ENCODE measurements around the gene CTIF. TPM values are rescaled to one million over a fixed set of nuclear protein-coding genes. Genes with fewer than 3 reads are reported as not detected.

CTIF gene
- total RNA-seq, 1 donor from 2014 or later: 51.5 TPM

- H3K27me3 Mint-ChIP-seq (ENCODE audit: unreplicated experiment): peaks cover 4% of the 10 kb centered on the region
- no peak overlapping the region for H3K27ac Mint-ChIP-seq (ENCODE audit: unreplicated experiment)
- H3K4me1 Mint-ChIP-seq (ENCODE audit: unreplicated experiment): peaks cover 19% of the 10 kb centered on the region
- H3K36me3 Mint-ChIP-seq (ENCODE audit: low read depth, unreplicated experiment): no peaks in the 10 kb centered on the region
- DNase-seq (ENCODE audit: low spot score): no peak
- no peak for TF ChIP-seq CTCF (IDR thresholded peaks at IDR 0.05; ENCODE audit: unreplicated experiment)
- no peaks in the 10 kb centered on the region for H3K9me3 Mint-ChIP-seq (ENCODE audit: unreplicated experiment)
- H3K4me3 Mint-ChIP-seq (ENCODE audit: unreplicated experiment): no peak overlapping the region
Measured at GRCh38 chr18:48892146-48892855, 353.5 kb downstream of the CTIF start.

- Mint-ChIP-seq H3K4me1 (ENCODE audit: unreplicated experiment) (peaks cover 12% of the 10 kb centered on the region), H3K36me3 (ENCODE audit: low read depth, unreplicated experiment) (no peaks in the 10 kb centered on the region), H3K4me3 (ENCODE audit: unreplicated experiment) (no peak overlapping the region), H3K9me3 (ENCODE audit: unreplicated experiment) (no peaks in the 10 kb centered on the region), H3K27ac (ENCODE audit: unreplicated experiment) (no peak overlapping the region), H3K27me3 (ENCODE audit: unreplicated experiment) (peaks cover 4% of the 10 kb centered on the region)
- no peak for DNase-seq (ENCODE audit: low spot score)
- no peak for TF ChIP-seq CTCF (IDR thresholded peaks at IDR 0.05; ENCODE audit: unreplicated experiment)
Measured at GRCh38 chr18:48893061-48893607, 354.3 kb downstream of the CTIF start.

- H3K4me1 Mint-ChIP-seq (ENCODE audit: unreplicated experiment): peaks cover 6% of the 10 kb centered on the region
- no peak overlapping the region for H3K27ac Mint-ChIP-seq (ENCODE audit: unreplicated experiment)
- no peaks in the 10 kb centered on the region for H3K9me3 Mint-ChIP-seq (ENCODE audit: unreplicated experiment)
- DNase-seq (ENCODE audit: low spot score): no peak
- H3K36me3 Mint-ChIP-seq (ENCODE audit: low read depth, unreplicated experiment): no peaks in the 10 kb centered on the region
- H3K4me3 Mint-ChIP-seq (ENCODE audit: unreplicated experiment): no peak overlapping the region
- no peak for TF ChIP-seq CTCF (IDR thresholded peaks at IDR 0.05; ENCODE audit: unreplicated experiment)
- peaks cover 3% of the 10 kb centered on the region for H3K27me3 Mint-ChIP-seq (ENCODE audit: unreplicated experiment)
Measured at GRCh38 chr18:48893608-48894600, 355.1 kb downstream of the CTIF start.

- H3K4me3 Mint-ChIP-seq (ENCODE audit: unreplicated experiment): no peak overlapping the region
- no peak for TF ChIP-seq CTCF (IDR thresholded peaks at IDR 0.05; ENCODE audit: unreplicated experiment)
- no peaks in the 10 kb centered on the region for H3K9me3 Mint-ChIP-seq (ENCODE audit: unreplicated experiment)
- no peak overlapping the region for H3K27ac Mint-ChIP-seq (ENCODE audit: unreplicated experiment)
- no peaks in the 10 kb centered on the region for H3K36me3 Mint-ChIP-seq (ENCODE audit: low read depth, unreplicated experiment)
- DNase-seq (ENCODE audit: low spot score): no peak
- H3K4me1 Mint-ChIP-seq (ENCODE audit: unreplicated experiment): peaks cover 4% of the 10 kb centered on the region
- peaks cover 1% of the 10 kb centered on the region for H3K27me3 Mint-ChIP-seq (ENCODE audit: unreplicated experiment)
Measured at GRCh38 chr18:48894799-48895346, 356.0 kb downstream of the CTIF start.
